ELF-1 (cell line): Measurements from ENCODE around the gene TRIM27.
"Not testable (repeated sequence)": the region's sequence is repeated elsewhere in the genome, so short reads cannot be mapped to it uniquely, and the experiment has no call there.

Experiments
- DNase-seq: peaks from one replicate; pipeline ENCODE4 v3.0.0-alpha.2; 2016; ENCODE audit warnings: low read depth, low spot score

Gene TRIM27, protein sequence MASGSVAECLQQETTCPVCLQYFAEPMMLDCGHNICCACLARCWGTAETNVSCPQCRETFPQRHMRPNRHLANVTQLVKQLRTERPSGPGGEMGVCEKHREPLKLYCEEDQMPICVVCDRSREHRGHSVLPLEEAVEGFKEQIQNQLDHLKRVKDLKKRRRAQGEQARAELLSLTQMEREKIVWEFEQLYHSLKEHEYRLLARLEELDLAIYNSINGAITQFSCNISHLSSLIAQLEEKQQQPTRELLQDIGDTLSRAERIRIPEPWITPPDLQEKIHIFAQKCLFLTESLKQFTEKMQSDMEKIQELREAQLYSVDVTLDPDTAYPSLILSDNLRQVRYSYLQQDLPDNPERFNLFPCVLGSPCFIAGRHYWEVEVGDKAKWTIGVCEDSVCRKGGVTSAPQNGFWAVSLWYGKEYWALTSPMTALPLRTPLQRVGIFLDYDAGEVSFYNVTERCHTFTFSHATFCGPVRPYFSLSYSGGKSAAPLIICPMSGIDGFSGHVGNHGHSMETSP

DNA sequence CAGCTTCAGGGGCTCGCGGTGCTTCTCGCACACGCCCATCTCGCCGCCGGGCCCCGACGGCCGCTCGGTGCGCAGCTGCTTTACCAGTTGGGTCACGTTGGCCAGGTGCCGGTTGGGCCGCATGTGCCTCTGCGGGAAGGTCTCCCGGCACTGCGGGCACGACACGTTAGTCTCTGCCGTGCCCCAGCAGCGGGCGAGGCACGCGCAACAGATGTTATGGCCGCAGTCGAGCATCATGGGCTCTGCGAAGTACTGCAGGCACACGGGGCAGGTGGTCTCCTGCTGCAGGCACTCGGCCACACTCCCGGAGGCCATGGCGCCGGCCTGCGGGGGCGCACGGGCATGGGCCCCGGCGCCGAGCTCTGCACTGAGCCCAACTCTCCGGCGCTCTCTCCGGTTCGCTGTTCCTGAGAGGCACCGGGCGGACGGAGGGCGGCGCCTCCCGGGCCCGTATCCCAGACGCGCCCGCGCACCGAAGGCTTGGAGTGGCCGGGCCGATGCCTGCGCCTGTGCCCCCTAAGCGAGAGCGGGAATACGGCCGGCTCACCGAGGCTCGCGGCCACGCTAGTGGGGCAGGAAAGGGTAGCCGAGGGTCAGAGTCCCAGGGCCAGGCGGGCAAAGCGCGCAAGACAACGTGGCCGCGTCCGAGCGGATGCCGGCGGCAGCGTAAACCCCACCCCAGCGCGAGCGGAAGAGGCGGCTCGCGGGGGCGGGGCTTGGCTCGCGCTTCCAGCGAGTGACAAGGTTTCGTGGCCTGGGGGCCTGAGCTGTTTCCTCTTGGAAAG, at the start of gene TRIM27:
TRIM27 (minus strand) TSS at position 668 of the 785 bp plus-strand sequence; CDS start at position 315, 353 bp downstream.
- DNase-seq, result peak; percentile 95

DNA sequence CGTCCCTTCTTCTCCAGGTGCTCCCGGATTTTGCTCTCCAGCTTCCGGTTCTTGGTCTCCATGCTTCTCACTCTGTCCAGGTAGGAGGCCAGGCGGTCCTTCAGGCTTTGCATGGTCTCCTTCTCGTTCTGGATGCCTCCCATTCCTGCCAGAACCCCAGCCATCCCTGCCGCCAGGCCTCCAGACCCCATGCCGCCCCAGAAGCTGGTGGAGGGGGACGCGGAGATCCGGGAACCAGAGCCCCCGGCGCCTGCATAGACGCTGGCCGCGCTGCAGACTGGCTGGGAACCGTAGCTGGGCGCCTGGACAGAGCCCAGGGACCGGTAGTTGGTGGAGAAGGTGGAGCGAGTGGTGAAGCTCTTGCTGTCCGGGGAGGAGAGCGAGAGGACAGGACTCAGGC, 46.3 kb upstream of the TRIM27 start:
- DNase-seq, result not testable (repeated sequence)

DNA sequence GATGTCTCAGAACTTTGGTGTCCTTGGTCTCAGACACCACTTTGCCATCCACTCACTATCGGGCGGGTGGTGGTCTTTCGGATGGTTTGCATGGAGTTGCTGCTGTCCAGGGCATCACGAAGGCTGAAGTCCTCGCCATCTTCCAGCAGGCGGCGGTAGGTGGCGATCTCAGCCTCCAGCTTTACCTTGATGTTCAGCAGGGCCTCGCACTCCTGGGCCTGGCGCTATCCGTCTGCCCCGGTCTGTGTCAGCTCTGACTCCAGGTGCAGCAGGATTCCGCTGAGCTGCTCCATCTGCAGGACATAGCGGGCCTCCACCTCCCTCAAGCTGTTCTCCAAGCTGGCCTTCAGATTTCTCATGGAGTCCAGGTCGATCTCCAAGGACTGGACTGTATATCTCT, 45.3 kb upstream of the TRIM27 start:
- DNase-seq, result peak; percentile 66

DNA sequence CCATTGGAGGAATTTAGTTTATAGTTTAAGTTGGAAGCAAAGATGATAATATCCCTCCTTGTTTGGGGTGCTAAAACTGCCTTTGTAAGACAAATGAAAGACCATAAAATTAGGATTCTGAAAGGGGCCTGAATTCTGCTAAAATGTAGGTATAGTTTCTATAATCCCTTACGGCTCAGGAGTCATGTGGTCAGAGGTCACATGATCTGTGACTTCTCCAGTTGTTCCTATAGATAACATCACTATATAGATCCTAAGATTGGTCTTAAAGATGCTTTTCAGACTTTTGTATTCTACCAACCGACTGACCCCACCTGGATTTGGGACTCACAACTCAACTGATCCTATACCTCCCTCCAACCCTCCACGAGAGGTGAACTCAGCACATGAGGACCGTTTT, 44.7 kb upstream of the TRIM27 start:
- DNase-seq, result no peak

DNA sequence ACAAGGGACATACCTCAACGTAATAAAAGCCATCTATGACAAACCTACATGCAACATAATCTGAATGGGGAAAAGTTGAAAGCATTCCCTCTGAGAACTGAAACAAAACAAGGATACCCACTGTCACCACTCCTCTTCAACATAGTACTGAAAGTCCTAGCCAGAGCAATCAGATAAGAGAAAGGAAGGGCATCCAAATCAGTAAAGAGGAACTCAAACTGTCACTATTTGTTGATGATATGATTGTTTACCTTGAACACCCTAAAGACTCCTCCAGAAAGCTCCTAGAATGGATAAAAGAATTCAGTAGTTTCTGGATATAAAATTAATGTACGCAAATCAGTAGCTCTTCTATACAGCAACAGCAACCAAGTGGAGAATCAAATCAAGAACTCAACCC, 41.9 kb upstream of the TRIM27 start:
- DNase-seq, result no peak

DNA sequence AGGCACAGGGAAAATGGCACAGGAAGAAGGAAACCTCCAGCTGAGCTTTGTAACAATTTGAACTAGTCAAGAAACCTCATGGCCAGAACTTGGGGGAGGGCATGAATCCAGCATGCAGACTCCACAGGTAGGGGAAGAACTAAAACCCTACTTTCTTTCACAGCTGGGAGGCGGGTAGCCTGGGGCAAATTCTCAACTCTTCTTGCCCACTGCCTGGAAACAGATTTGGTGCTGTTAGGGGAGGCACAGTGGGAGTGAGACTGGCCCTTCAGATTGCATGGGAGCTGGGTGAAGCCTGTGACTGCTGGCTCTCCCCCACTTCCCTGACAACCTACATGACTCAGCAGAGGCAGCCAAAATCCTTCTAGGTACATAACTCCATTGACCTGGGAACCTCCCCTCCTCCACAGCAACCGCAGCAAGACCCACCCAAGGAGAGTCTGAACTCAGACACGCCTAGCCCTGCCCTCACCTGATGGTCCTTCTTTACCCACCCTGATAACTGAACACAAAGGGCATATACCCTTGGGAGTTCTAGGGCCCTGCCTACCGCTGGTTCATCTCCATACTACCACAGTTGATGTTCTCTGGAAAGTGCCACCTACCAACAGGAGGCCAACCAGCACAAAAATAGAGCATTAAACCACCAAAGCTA, 37.2 kb upstream of the TRIM27 start:
- DNase-seq, result peak; percentile 56

DNA sequence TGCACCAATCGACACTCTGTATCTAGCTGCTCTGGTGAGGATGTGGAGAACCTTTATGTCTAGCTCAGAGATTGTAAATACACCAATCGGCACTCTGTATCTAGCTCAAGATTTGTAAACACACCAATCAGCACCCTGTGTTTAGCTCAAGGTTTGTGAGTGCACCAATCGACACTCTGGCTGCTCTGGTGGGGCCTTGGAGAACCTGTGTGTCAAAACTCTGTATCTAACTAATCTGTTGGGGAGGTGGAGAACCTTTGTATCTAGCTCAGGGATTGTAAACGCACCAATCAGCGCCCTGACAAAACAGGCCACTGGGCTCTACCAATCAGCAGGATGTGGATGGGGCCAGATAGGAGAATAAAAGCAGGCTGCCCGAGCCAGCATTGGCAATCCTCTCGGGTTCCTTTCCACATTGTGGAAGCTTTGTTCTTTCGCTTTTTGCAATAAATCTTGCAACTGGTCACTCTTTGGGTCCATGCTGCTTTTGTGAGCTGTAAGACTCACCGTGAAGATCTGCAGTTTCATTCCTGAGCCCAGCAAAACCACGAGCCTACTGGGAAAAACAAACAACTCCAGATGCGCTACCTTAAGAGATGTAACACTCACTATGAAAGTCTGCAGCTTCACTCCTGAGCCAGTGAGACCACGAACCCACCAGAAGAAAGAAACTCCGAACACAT, 34.9 kb upstream of the TRIM27 start:
- not testable (repeated sequence) for DNase-seq

DNA sequence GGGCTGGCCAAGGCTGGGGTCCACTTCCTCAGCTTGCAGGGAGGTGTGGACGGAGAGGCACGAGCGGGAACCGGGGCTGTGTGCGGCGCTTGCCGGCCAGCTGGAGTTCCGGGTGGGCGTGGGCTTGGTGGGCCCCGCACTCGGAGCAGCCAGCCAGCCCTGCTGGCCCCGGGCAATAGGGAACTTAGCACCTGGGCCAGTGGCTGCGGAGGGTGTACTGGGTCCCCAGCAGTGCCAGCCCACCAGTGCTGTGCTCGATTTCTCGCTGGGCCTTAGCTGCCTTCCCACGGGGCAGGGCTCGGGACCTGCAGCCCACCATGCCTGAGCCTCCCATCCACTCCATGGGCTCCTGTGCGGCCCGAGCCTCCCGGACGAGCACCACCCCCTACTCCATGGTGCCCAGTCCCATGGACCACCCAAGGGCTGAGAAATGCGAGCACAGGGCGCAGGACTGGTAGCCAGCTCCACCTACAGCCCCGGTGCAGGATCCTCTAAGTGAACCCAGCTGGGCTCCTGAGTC, 34.1 kb upstream of the TRIM27 start:
- DNase-seq, result not testable (repeated sequence)

DNA sequence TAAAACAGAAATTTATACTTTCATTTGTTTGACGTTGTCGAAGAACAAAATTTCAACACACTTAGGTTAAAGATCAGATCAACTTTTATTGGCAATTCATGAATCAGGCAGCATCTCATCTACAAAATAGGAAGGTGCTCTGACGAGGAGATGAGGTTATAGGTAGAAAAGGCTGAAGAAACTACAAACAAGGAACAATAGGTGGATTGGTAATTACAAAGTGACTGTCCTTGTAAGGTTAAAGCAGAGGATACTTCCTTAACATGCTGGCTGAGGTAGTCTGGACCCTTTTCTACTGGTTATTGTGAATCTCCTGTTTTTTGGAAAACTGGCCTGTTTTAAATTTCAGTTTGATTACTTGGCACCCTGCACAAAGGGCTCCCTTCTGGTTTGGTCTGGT, 32.5 kb upstream of the TRIM27 start:
- DNase-seq, result no peak

DNA sequence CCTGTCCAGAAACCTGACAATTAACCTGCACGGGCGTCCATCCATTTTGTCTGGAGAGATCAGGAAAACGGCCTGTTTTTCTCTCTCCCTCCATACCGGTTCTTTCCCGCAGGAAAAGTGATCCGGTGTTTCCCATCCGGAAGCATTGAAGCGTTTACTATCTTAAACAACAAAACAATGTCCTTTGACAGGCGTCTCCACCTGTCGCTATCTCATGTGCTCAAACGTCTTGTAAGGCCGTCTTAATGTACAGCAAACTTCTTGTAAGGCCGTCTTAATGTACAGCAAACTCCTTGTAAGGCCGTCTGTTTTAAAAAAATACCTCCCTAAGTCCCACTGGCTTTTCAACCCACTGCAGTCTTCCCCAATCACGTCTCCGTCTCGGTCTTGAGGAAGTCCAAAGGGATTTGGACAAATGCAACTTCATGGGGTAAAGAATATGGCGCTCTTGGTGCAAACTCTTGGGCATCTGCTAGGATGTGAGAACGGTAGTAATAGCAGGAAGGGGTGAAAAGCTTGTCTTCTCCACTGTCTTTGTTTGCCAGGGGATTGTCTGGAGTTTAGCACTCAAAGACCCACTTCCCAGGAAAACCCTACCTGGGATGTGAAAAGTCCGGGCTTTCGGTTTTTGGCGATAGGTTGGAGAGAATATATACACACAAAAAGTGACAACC, 29.9 kb upstream of the TRIM27 start:
- DNase-seq, result peak; percentile 52

DNA sequence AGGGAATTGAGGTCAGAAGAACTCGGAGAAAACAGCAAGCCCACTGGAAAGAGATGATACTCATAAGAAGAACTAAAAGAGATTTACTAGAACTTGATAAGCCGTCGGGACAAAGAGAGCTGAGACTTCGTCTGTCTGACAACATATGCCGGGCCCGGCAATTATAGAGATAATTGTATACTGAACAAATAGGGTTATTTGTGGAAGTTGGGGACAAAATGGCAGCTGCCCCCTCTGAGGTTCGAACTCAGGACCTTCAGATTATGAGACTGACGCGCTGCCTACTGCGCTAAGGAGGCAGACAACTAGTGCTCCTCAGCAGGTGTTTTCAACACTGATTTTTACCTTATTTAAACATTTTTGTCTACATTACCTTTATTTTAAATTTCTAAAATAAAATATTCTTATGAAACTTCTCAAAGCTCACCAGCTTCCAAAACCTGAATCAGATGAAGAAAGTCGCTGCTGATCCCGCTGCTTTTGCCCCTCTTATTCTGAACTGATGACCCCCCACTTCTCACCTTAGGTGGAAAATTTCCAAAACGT, 29.3 kb upstream of the TRIM27 start:
- peak; percentile 82 for DNase-seq

DNA sequence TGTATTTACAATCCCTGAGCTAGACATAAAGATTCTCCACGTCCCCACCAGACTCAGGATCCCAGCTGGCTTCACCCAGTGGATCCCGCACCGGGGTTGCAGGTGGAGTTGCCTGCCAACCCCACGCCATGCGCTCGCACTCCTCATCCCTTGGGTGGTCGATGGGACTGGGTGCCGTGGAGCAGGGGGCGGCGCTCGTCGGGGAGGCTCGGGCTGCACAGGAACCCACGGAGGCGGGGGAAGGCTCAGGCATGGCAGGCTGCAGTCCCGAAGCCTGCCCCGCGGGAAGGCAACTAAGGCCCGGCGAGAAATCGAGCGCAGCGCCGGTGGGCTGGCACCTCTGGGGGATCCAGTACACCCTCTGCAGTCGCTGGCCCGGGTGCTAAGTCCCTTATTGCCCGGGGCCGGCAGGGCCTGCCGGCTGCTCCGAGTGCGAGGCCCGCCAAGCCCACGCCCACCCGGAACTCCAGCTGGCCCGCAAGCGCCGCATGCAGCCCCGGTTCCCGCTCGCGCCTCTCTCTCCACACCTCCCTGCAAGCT, 25.9 kb upstream of the TRIM27 start:
- not testable (repeated sequence) for DNase-seq

DNA sequence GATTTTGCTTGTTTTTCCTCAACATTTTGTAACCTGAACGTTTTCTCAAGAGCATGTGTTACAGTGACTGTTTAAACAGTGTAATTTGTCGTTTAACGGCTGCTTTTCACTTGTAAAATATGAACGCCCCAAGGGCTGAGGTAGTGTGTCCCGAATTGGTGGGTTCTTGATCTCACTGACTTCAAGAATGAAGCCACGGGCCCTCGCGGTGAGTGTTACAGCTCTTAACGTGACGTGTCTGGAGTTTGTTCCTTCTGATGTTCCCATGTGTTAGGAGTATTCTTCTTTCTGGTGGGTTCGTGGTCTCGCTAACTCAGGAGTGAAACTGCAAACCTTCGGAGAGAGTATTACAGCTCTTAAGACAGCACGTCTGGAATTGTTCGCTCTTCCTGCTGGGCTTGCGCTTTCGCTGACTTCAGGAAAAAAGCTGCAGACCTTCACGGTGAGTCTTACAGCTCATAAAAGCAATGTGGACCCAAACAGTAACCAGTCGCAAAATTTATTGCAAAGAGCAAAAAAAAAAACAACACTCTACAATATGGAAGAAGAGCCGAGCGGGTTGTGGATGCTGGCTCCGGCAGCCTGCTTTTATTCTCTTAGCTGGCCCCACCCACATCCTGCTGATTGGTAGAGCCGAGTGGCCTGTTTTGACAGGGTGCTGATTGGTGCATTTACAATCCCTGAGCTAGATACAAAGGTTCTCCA, 25.1 kb upstream of the TRIM27 start:
- peak; percentile 36 for DNase-seq

DNA sequence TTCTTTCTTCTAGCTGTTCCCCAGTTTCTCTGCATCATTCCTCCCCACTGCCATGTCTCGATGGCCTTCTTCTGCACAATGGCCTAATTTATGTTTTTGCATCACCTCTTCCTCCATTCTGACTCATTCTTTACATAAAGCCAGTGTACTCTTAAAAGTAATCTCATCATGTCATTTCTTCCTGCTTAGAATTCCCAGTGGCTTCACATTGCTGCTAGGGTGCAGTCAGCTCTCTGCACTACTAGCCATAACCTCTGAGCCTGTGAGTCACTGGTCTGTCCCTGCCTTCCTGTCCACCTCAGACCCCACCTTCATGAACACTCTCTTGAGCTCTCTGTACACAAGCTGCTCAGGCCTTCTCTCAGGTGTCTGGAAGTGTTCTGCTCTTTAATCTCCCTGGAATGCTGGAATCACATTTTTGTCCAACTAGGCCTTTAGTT, 24.1 kb upstream of the TRIM27 start:
- peak; percentile 48 for DNase-seq

DNA sequence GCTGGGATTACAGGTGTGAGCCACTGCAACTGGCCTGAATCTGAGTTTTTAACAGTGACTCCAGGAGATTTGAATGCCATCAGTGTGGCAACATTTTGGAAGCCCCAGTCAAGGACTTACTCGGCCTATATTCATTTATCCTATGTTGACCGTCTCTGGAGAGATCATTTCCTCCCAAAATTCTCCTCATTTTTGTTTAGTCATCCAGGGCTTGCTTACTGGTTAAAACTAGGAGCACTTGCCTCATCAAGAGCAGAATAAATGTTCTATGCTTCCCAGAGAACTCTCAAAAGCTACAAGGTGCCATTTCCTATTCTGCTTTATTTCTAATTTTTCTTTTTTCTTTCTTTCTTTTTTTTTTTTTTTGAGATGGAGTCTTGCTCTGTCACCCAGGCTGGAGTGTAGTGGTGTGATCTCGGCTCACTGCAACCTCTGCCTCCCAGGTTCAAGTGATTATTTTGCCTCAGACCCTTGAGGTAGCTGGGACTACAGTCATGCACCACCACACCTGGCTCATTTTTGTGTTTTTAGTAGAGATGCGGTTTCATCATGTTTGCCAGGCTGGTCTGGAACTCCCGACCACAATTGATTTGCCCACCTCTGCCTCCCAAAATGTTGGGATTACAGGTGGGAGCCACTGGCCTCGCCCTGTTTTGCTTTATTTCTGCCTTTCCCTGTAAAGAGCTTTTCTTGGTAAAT, 23.4 kb upstream of the TRIM27 start:
- no peak for DNase-seq

DNA sequence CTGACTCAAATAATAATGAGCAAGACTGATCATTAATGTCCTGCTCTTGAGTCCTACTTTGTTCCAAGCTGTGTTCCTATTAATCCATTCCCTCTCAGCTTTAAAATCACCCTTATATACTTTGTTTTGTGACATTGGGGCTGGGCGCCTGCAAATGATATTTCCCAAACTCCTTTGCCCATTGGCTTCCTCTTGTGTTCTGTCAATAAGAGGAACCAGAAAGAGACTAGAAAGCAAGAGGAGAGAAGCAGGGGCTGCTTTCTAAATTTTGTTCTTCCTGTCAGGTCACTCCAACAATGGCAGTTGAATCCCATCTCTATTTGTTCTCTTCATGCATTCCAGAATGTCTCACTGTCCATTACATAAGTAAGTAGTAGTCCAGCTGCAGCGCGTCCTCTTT, 21.6 kb upstream of the TRIM27 start:
- DNase-seq, result no peak

DNA sequence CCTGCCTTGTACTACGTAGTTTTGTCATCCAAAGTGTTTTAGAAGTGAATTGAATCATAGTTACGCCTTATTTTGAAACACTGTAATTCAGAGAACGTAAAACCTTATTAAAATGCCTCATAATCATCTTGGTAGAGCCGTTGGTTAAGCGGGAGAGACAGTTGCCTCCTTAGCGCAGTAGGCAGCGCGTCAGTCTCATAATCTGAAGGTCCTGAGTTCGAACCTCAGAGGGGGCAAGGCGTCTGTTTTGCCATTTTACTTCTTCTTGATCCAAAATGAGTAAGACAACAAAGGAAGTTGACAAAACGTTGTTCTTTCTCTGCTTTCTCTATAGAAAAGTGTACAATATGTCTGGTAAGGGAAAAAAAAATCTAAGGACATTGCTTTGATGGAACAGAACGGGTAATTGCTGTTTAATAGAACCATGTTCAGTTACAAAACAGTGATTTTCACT, 20.7 kb upstream of the TRIM27 start:
- DNase-seq, result peak; percentile 88

DNA sequence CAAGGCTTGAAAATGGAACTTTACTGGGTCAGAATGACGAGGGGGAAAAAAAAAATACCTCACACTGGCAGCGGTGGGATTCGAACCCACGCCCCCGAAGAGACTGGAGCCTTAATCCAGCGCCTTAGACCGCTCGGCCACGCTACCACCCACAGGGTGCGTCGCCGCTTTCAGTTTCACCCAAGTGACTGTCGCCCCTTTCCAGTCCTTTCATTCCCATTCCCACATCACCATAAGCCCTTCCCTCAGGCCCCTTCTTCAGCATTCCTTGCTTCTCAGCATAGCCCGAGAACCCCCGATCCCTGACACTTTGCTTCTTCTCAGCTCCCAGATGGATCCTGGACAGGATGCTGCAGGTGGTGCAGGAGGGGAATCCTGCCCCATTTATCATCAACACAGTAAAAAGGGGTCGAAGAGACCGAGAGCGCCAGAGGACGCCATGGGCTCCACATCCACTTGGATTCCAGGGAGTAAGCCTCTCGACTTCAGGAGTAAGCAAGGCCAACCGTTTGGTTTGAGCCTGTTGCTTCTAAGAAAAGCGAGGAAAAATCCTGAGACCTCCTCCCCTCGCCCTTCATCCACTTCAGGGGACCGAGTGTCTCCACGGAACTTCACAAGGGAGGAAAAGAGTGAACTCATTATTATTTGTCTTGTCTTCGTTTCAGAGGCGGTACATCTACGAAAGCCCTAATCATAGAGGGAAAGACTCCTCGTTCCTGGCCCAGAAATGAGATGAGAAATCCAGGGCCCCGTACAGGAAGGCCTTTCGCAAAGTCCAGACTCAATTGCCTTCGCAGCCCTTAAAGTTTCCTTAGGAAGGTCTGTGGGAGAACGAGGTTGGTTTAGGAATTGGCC, 20.0 kb upstream of the TRIM27 start:
- peak; percentile 96 for DNase-seq
